Lower leg skin (tissue), 4 donors: ENCODE results near the gene THSD4. TPM values are rescaled to one million over a fixed set of nuclear protein-coding genes. Genes with fewer than 3 reads are reported as not detected.

Experiments used
- DNase-seq, 2 donors: peaks; one replicate each; pipeline ENCODE4 v3.0.0-alpha.2; 2019; ENCODE audit warnings: low spot score in 2 of 2
- H3K4me3 ChIP-seq: fragments of 200-600 bp; sonication (generic); 2 replicates; pipeline ENCODE4 v1.5.1; 2017; ENCODE audit warnings: mild to moderate bottlenecking, low read depth; ENCODE audit not compliant: poor library complexity, severe bottlenecking
- POLR2A ChIP-seq, 2 donors: fragments of 450-650 bp; IDR thresholded peaks; one replicate each; pipeline ENCODE4 v1.6.1; 2016 to 2017; ENCODE audit warnings: antibody characterized with exemption in 2 of 2, mild to moderate bottlenecking in 1 of 2, moderate library complexity in 1 of 2
- WGBS, 2 donors: methylation state at CpG; one replicate each; pipeline ENCODE4 v1.1.5; 2018; 5-methylcytosine and 5-hydroxymethylcytosine counted together
- intact Hi-C: fragments of 100-400 bp; cut with DNase I; formaldehyde crosslinking; loops from one replicate; pipeline ENCODE4 v1.15.0; 2023; ENCODE audit warnings: low total_unique reads
- total RNA-seq, 4 donors: library from RNA; depleted of rRNA; stranded (reverse); fragments of >200 nt; gene quantifications; one replicate each; pipeline ENCODE4 v1.1.0, GENCODE V29; 2016
- TF ChIP-seq, protein P1 (sequence below), 3 donors: fragments of 450-650 bp; IDR thresholded peaks; one replicate each; pipeline ENCODE4 v1.5.1; 2016; ENCODE audit warnings: antibody characterized with exemption in 3 of 3, mild to moderate bottlenecking in 3 of 3, moderate library complexity in 2 of 3

The THSD4 gene
- total RNA-seq, 4 donors from 2014 or later, result 9.3 to 39.2 (median 32.8) TPM

- H3K4me3 ChIP-seq, result no peak overlapping the region
- intact Hi-C loops, result no loop called here
- no peak for DNase-seq
- TF ChIP-seq, protein P1, sequence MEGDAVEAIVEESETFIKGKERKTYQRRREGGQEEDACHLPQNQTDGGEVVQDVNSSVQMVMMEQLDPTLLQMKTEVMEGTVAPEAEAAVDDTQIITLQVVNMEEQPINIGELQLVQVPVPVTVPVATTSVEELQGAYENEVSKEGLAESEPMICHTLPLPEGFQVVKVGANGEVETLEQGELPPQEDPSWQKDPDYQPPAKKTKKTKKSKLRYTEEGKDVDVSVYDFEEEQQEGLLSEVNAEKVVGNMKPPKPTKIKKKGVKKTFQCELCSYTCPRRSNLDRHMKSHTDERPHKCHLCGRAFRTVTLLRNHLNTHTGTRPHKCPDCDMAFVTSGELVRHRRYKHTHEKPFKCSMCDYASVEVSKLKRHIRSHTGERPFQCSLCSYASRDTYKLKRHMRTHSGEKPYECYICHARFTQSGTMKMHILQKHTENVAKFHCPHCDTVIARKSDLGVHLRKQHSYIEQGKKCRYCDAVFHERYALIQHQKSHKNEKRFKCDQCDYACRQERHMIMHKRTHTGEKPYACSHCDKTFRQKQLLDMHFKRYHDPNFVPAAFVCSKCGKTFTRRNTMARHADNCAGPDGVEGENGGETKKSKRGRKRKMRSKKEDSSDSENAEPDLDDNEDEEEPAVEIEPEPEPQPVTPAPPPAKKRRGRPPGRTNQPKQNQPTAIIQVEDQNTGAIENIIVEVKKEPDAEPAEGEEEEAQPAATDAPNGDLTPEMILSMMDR (IDR thresholded peaks at IDR 0.05), result no peak
- no peak for TF ChIP-seq POLR2A (IDR thresholded peaks at IDR 0.05)
- WGBS, 2 donors, result 81 to 87% methylated on average over 8 to 9 of the region's 9 CpGs
Measured at GRCh38 chr15:71813723-71814470, 698.6 kb downstream of the THSD4 start.

GRCh38 chr15:71815301-71815700 is 700.0 kb downstream of the THSD4 start:
- intact Hi-C loops, result no loop called here
- H3K4me3 ChIP-seq, result no peak overlapping the region
- TF ChIP-seq, protein P1 (IDR thresholded peaks at IDR 0.05), result no peak
- TF ChIP-seq POLR2A (IDR thresholded peaks at IDR 0.05), result no peak
- 80 to 86% methylated on average over 3 of the region's 3 CpGs for WGBS, 2 donors
- DNase-seq, result no peak

DNA sequence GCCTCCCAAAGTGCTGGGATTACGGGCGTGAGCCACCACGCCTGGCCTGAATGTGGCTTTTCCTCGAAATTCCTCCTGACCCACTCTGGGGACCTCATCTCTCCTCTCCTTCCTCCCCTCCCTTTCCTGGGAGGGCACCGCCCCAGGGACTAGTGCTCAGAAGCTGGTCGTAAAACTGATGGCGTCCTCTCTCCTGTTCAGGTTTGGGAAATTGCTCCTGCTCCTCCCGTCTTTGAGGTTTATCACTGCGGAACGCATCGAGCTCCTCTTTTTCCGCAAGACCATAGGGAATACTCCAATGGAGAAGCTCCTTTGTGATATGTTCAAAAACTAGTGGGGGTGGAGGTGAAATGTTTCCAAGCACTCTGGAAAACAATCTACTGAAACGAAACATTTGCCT is 702.1 kb downstream of the THSD4 start:
- no peak for TF ChIP-seq POLR2A (IDR thresholded peaks at IDR 0.05)
- TF ChIP-seq, protein P1 (IDR thresholded peaks at IDR 0.05), result no peak
- no peak overlapping the region for H3K4me3 ChIP-seq
- WGBS, 2 donors, result 94 to 95% methylated on average over 13 of the region's 13 CpGs
- intact Hi-C loops, result no loop called here
- no peak for DNase-seq

DNA sequence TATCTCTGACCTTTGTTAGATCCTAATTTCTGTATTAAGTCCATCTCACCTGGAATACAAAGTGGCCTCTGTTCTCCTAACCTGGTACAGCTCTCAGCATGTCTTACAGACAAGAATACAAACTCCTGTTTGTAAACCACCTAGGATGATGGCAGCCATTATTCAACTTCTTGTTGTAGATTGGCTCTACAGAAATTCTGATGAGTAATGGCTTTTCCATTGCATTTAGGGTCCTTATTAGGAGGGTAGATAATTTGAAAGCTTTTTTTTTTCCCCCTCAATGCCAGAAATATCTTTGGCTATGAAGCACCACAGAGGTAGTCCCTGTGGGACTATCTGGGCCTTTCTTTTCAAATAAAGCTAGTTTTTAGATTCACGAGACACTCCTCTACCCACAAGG is 704.9 kb downstream of the THSD4 start:
- WGBS, 2 donors, result 91 to 98% methylated on average over 1 of the region's 1 CpG
- DNase-seq, result no peak
- TF ChIP-seq, protein P1 (IDR thresholded peaks at IDR 0.05), result no peak
- TF ChIP-seq POLR2A (IDR thresholded peaks at IDR 0.05), result no peak
- H3K4me3 ChIP-seq, result no peak overlapping the region
- intact Hi-C loops, result no loop called here

DNA sequence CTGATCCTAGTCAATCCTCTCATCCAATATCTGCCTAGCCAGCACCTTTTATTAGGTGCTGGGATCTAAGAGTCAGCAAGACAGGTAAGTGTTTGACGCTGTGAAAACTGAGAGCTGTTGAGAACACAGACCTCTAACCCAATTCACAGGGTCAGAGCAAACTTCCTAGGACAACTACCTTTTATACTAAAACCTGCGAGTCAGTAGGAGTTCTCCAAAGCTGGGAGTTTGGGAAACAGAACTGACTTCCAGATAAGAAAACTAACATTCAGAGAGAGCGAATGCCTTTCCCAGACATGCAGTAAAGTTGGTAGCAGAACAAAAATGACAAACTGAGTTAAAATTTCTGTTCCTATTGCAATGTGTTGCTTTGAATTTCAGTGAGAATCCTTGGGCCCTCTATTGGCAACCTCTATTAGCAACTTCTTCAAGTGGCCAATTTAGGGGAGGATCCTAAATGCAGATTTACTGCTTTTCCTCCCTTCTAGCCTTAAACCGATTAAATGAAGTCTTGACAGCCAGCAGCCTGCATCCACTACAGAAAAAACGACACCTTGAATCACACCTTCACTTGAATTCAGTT is 706.4 kb downstream of the THSD4 start:
- WGBS, 2 donors, result 95 to 97% methylated on average over 5 of the region's 5 CpGs
- intact Hi-C loops, result no loop called here
- DNase-seq, result no peak
- no peak overlapping the region for H3K4me3 ChIP-seq
- TF ChIP-seq, protein P1 (IDR thresholded peaks at IDR 0.05), result no peak
- TF ChIP-seq POLR2A (IDR thresholded peaks at IDR 0.05), result no peak
